ENCODE measurements around the gene CNGA1.
"Not testable (repeated sequence)": the region's sequence is repeated elsewhere in the genome, so short reads cannot be mapped to it uniquely, and the experiment has no call there.

Gene CNGA1

GRCh38 chr4:48028696-48029095 is 12.2 kb upstream of the CNGA1 start:
- no peak for DNase-seq

GRCh38 chr4:48027653-48028052 is 11.2 kb upstream of the CNGA1 start:
- no peak for DNase-seq

GRCh38 chr4:48025005-48025404 is 8.5 kb upstream of the CNGA1 start:
- DNase-seq = no peak

GRCh38 chr4:48024522-48024921 is 8.0 kb upstream of the CNGA1 start:
- no peak for DNase-seq

GRCh38 chr4:48022192-48022799 is 5.8 kb upstream of the CNGA1 start:
- no peak for DNase-seq

GRCh38 chr4:48021100-48021499 is 4.6 kb upstream of the CNGA1 start:
- no peak for DNase-seq

- no peak for DNase-seq
Observed at GRCh38 chr4:48018112-48018511, 1.6 kb upstream of the CNGA1 start.

GRCh38 chr4:48017108-48017571 is 659 bp upstream of the CNGA1 start:
- no peak for DNase-seq

GRCh38 chr4:48015678-48016077 is 803 bp downstream of the CNGA1 start:
- DNase-seq = no peak

GRCh38 chr4:48015216-48015615 is 1.3 kb downstream of the CNGA1 start:
- no peak for DNase-seq

- no peak for DNase-seq
Observed at GRCh38 chr4:48012824-48013223, 3.7 kb downstream of the CNGA1 start.

GRCh38 chr4:48011722-48012121 is 4.8 kb downstream of the CNGA1 start:
- DNase-seq = no peak

- not testable (repeated sequence) for DNase-seq
Observed at GRCh38 chr4:48010906-48011305, 5.6 kb downstream of the CNGA1 start.

GRCh38 chr4:48008021-48008596 is 8.4 kb downstream of the CNGA1 start:
- DNase-seq = no peak

- DNase-seq = no peak
Observed at GRCh38 chr4:48005781-48006180, 10.7 kb downstream of the CNGA1 start.

GRCh38 chr4:48003568-48003967 is 12.9 kb downstream of the CNGA1 start:
- not testable (repeated sequence) for DNase-seq

GRCh38 chr4:48002267-48002666 is 14.2 kb downstream of the CNGA1 start:
- DNase-seq = no peak

- no peak for DNase-seq
Observed at GRCh38 chr4:47996021-47996420, 20.5 kb downstream of the CNGA1 start.

- not testable (repeated sequence) for DNase-seq
Observed at GRCh38 chr4:47992475-47992874, 24.0 kb downstream of the CNGA1 start.

GRCh38 chr4:47990145-47990544 is 26.3 kb downstream of the CNGA1 start:
- DNase-seq = no peak

GRCh38 chr4:47974566-47974965 is 41.9 kb downstream of the CNGA1 start:
- DNase-seq = no peak

- DNase-seq = no peak
Observed at GRCh38 chr4:47972721-47973120, 43.8 kb downstream of the CNGA1 start.

- no peak for DNase-seq
Observed at GRCh38 chr4:47972181-47972580, 44.3 kb downstream of the CNGA1 start.

- no peak for DNase-seq
Observed at GRCh38 chr4:47968847-47969246, 47.6 kb downstream of the CNGA1 start.

- DNase-seq = no peak
Observed at GRCh38 chr4:47954677-47955076, 61.8 kb downstream of the CNGA1 start.
